GM18505 (cell line): ENCODE measurements around the gene S100A2.

ENCODE experiments used
- ATAC-seq: cut with Tn5 transposase; IDR thresholded peaks from one replicate; pipeline ENCODE4 v1.9.1; 2021; ENCODE audit not compliant: unreplicated experiment
- POLR2A ChIP-seq: IDR thresholded peaks from 4 replicates; pipeline ENCODE4 v1.6.1; 2011; ENCODE audit warnings: borderline replicate concordance; ENCODE audit not compliant: insufficient read depth, insufficient read length; ENCODE audit errors: extremely low read depth

S100A2 gene

GRCh38 chr1:153541641-153542590 is 23.7 kb downstream of the S100A2 start:
- no peak for ATAC-seq
- TF ChIP-seq POLR2A, result no peak

DNA sequence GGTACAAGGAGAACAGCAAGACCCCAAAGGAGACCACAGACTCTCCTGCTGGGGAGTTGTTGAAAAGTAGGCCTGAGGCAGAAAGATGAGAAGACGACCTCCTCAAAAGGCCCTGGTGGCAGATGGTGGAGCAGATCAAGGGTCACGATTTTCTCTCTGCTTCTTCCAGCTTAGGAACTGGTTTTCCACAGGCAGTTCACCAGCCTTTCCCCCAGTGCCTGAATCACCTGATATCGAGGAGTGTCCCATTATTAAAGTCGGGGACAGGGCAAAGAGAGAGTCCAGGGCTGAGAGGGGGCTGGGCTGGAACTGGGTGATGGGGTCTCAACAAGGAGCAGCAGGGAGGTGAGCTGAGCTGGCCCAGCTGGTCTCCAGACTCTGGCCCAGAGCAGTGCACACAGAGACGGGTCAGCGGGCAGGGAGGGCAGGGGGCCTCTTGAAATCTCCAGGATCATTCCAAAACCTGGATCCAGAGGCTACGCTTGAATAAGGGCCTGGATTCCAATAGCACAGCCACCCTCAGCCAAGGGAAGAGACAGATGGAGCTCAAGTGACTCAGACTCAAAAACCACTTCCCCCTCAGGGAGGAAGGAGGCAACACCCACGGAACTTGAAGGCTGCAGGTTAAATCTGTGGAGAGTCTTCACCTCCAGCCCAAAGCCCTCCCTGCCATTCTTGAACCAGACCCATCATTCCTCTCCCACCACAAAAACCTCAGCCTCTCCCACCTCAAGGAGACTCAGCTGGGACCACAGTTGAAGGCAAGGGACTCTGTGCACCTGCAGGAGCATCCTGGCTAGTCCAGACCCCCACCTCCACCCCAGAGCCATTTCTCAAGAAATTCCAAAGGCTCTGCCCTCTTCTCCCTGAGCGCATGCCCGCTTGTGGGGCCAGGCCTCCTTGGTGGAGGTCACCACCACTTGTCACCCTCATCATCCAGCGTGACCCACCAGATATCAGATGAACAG is 25.0 kb downstream of the S100A2 start, which contains the start of gene S100A5:
S100A5 (minus strand) TSS at position 541 of the 968 bp plus-strand sequence. CDS start 743 bp downstream, outside the sequence.
- TF ChIP-seq POLR2A, result no peak
- no peak for ATAC-seq

GRCh38 chr1:153539395-153540093 is 26.1 kb downstream of the S100A2 start:
- no peak for TF ChIP-seq POLR2A

GRCh38 chr1:153538315-153538821 is 27.3 kb downstream of the S100A2 start:
- ATAC-seq, result no peak
- TF ChIP-seq POLR2A, result no peak

More at GRCh38 chr1:153539395-153540093, 26.1 kb downstream of the S100A2 start:
- no peak for ATAC-seq

DNA sequence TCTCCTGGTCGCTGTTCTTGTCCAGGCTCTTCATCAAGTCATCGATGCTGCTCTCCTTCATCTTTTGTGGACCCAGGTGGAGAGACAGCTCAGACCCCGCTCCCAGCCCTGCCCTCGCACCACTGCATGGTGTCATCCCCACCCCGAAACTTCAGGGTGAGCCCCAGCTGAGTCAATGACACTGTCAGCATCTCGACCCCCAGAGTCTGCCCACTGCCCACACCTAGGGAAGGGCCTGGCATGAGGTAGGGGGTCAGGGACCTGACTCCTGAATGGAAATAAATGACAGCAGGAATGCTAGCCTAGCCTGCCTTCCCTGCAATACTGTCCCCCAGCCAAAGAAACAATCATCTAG is 28.3 kb downstream of the S100A2 start:
- ATAC-seq, result no peak

DNA sequence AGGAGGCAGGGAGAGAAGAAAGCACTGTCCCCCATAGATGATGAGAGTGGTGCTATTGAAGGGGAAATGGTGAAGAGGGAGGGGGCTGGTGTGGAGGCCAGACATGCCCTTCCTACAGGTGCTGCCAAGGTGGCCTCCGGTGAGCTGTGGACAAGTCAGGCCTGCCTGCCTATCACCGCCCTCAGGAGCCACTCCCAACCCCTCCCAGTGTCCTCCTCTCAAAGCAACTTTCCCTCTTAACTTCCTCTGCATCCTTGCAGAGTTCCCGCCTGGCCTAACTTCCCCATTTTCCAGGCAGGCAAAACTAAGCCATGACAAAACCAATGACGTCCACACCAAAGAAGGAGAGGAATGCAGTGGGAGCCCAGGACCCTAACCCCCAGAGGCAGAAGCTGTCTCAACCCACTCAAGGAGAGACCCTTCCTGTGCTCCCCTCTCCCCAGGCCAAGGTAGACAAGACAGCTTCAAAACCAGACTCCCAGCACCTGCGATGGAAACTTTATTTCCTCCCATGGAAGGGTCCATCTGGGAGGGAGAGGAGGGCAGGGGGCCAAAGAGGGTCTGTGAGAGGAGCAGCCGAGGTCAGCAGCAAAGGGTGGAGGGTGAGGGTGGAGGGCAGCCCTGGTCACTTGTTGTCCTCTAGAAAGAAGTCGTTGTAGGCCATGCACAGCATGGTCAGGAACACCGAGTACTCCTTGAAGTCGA is 28.8 kb downstream of the S100A2 start:
- no peak for ATAC-seq
- TF ChIP-seq POLR2A, result no peak

More for the DNA sequence above, 28.3 kb downstream of the S100A2 start:
- TF ChIP-seq POLR2A, result no peak

DNA sequence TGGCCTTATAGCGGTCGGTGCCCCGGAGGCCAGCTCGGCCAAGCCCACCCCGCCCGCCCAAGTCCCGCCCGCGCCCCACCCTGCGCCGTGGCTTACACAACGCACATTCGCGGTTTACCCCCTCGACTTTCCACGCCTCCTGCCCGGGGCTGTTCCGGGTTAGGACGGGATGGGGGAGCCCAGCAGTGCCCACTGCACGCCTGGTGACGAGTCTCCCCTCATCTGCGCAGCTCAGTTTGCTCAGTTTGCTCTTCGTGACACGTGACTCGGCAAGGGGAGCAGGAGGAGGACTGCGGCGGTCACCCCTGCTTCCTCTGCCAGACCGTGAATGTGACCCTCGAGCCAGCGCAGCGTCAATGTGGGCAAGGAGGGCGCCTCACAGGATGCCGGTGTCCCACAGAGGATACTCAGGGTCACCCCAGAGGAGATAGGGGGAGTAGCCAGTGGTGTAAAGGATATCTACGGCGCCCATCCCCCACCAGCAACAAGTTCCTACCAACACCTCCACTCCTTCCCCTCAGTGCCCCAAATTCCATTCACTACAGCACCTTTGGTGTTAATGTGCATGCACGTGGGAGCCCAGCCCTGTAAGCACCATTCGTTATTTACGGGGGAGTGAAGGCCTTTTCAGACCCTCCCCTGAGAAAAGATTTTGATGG is 29.5 kb downstream of the S100A2 start:
- peak; percentile 44 for TF ChIP-seq POLR2A
- ATAC-seq, result no peak

GRCh38 chr1:153535242-153536011 is 30.2 kb downstream of the S100A2 start, which contains the start of gene S100A6:
S100A6 (minus strand) TSS chr1:153535991; CDS start chr1:153535339, 652 bp downstream.
- ATAC-seq, result no peak
- TF ChIP-seq POLR2A, result peak; percentile 3

GRCh38 chr1:153534925-153535241 is 30.8 kb downstream of the S100A2 start:
- no peak for ATAC-seq
- TF ChIP-seq POLR2A, result no peak

DNA sequence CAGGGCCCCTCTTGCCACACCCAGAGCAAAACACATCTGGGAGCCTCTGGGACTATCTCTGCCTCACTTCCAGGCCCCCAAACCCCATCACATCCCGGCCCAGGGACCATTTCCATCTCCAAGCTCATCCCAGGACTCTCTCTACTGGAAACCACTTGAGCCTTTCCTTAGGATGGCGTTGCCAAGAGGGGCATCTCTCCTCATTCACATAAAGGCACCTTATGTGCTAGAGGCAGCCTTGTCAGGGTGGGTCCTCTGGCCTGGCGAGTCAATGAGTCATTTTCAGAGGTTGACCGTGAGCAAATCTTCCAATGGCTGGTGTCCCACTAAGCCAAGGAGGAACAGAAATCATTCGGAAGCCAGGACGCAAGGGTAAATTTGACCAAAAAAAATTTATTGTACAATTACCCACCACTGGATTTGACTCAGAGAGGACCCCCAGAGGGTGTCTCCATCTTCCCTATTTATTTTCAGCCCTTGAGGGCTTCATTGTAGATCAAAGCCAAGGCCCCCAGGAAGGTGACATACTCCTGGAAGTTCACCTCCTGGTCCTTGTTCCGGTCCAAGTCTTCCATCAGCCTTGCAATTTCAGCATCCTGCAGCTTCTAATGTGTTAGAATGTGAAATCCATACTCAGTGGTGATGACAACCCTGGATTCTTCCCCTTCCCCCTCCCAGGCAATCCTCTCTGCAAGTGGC is 31.3 kb downstream of the S100A2 start:
- no peak for TF ChIP-seq POLR2A
- no peak for ATAC-seq

DNA sequence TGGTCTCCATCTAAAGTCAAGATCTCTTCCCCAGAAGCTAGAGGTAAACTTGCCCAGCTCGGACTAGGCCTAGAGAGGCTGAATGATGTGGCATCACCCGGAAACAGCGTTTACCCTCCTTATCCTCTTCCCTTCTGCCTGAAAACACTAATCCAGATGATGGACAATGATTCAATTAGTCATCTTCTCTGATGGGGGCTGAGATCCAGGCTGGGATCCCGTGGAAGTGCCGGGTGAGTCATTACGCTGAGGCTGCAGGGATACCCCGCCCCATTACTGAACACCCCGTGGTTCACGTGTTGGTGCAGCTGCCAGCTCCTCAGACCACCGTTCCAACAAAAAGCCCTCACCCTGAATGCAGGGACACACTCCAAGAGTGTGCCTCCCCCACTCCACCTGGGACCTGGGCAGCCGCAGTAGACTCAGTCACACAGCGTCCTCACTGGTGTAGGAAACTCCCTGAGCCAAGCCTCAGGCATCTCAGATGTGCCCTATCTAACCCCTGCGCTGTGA is 31.9 kb downstream of the S100A2 start:
- no peak for TF ChIP-seq POLR2A
- ATAC-seq, result no peak
